ENCODE measurements around the gene MIP.
"Not testable (repeated sequence)": the region's sequence is repeated elsewhere in the genome, so short reads cannot be mapped to it uniquely, and the experiment has no call there.

The MIP gene

GRCh38 chr12:56468216-56469006 lies 14.0 kb upstream of the MIP start, which contains the start of gene SPRYD4:
Gene SPRYD4 (plus strand): TSS chr12:56468578. CDS start chr12:56468592, 14 bp downstream.
- peak; percentile 95 for DNase-seq (ENCODE audit: low read depth)

GRCh38 chr12:56462565-56462964 lies 8.1 kb upstream of the MIP start:
- no peak for DNase-seq (ENCODE audit: low read depth)

- peak; percentile 86 for DNase-seq (ENCODE audit: low read depth)
These were observed 7.0 kb upstream of the MIP start for GRCh38 chr12:56461235-56462159.

GRCh38 chr12:56457817-56458216 lies 3.4 kb upstream of the MIP start:
- DNase-seq (ENCODE audit: low read depth): no peak

GRCh38 chr12:56451147-56451546 lies 3.3 kb downstream of the MIP start:
- DNase-seq (ENCODE audit: low read depth): no peak

- DNase-seq (ENCODE audit: low read depth): no peak
These were observed 4.2 kb downstream of the MIP start for GRCh38 chr12:56450241-56450640.

GRCh38 chr12:56449622-56449984 lies 4.9 kb downstream of the MIP start:
- no peak for DNase-seq (ENCODE audit: low read depth)

- peak; percentile 92 for DNase-seq (ENCODE audit: low read depth)
These were observed 5.4 kb downstream of the MIP start, which contains the start of gene TIMELESS for GRCh38 chr12:56448860-56449621. Gene TIMELESS (minus strand): TSS chr12:56449426. CDS start chr12:56434170, 15,256 bp downstream.

- not testable (repeated sequence) for DNase-seq (ENCODE audit: low read depth)
These were observed 11.2 kb downstream of the MIP start for GRCh38 chr12:56443208-56443607.

GRCh38 chr12:56437430-56438176 lies 16.9 kb downstream of the MIP start:
- DNase-seq (ENCODE audit: low read depth): no peak

- no peak for DNase-seq (ENCODE audit: low read depth)
These were observed 19.6 kb downstream of the MIP start for GRCh38 chr12:56434828-56435227.

GRCh38 chr12:56431850-56432249 lies 22.6 kb downstream of the MIP start:
- peak; percentile 47 for DNase-seq (ENCODE audit: low read depth)

GRCh38 chr12:56431288-56431687 lies 23.2 kb downstream of the MIP start:
- DNase-seq (ENCODE audit: low read depth): no peak

GRCh38 chr12:56425940-56426438 lies 28.5 kb downstream of the MIP start:
- DNase-seq (ENCODE audit: low read depth): no peak

- no peak for DNase-seq (ENCODE audit: low read depth)
These were observed 29.3 kb downstream of the MIP start for GRCh38 chr12:56425193-56425592.

GRCh38 chr12:56420411-56420810 lies 34.0 kb downstream of the MIP start:
- no peak for DNase-seq (ENCODE audit: low read depth)

GRCh38 chr12:56417739-56418138 lies 36.7 kb downstream of the MIP start:
- no peak for DNase-seq (ENCODE audit: low read depth)

GRCh38 chr12:56414401-56414800 lies 40.1 kb downstream of the MIP start:
- no peak for DNase-seq (ENCODE audit: low read depth)

- no peak for DNase-seq (ENCODE audit: low read depth)
These were observed 41.1 kb downstream of the MIP start for GRCh38 chr12:56413392-56413791.

GRCh38 chr12:56411781-56412639 lies 42.4 kb downstream of the MIP start:
- DNase-seq (ENCODE audit: low read depth): no peak
